BJ (cell line): Measurements from ENCODE around the gene SLC35F6. TPM values are rescaled to one million over a fixed set of nuclear protein-coding genes. Genes with fewer than 3 reads are reported as not detected.
"Not testable (repeated sequence)": the region's sequence is repeated elsewhere in the genome, so short reads cannot be mapped to it uniquely, and the experiment has no call there.

ENCODE experiments used
- CTCF ChIA-PET: fragments of 350-600 bp; formaldehyde crosslinking; extraction: SDS; loops from one replicate; lab custom pipeline; 2021; ENCODE audit warnings: antibody characterized with exemption, inconsistent platforms; lab: Yijun Ruan, JAX
- POLR2A ChIA-PET: fragments of 300-600 bp; sonication (Branson Sonifier 250); formaldehyde crosslinking; extraction: SDS; loops from one replicate; lab custom pipeline; 2021; ENCODE audit warnings: antibody characterized with exemption; lab: Charles Lee
- DNase-seq: peaks from one replicate; pipeline ENCODE4 v3.0.0-alpha.2; 2011; ENCODE audit warnings: low read depth
- H3K27me3 ChIP-seq: 2 replicates; pipeline ENCODE4 v1.6.0; 2011; ENCODE audit warnings: low read length; ENCODE audit not compliant: control insufficient read depth, insufficient read depth
- H3K36me3 ChIP-seq: 2 replicates; pipeline ENCODE4 v1.5.1; 2011; ENCODE audit warnings: low read length; ENCODE audit not compliant: control insufficient read depth, insufficient read depth
- H3K4me3 ChIP-seq: 2 replicates; pipeline ENCODE4 v1.5.1; 2011; ENCODE audit warnings: low read depth, mild to moderate bottlenecking, control low read depth, low read length
- polyA plus RNA-seq: library from polyadenylated mRNA; depleted of rRNA; stranded (reverse); fragments of >200 nt; gene quantifications from 2 replicates; pipeline ENCODE4 v1.2.3, GENCODE V29; 2011
- TF ChIP-seq, protein P1 (sequence below): IDR thresholded peaks from 2 replicates; pipeline ENCODE4 v1.5.1; 2011; ENCODE audit warnings: low read depth, mild to moderate bottlenecking, control low read depth, inconsistent platforms, low read length, moderate library complexity; ENCODE audit not compliant: insufficient read depth

Gene SLC35F6
- polyA plus RNA-seq, 1 experiment, result 37.1 TPM

DNA sequence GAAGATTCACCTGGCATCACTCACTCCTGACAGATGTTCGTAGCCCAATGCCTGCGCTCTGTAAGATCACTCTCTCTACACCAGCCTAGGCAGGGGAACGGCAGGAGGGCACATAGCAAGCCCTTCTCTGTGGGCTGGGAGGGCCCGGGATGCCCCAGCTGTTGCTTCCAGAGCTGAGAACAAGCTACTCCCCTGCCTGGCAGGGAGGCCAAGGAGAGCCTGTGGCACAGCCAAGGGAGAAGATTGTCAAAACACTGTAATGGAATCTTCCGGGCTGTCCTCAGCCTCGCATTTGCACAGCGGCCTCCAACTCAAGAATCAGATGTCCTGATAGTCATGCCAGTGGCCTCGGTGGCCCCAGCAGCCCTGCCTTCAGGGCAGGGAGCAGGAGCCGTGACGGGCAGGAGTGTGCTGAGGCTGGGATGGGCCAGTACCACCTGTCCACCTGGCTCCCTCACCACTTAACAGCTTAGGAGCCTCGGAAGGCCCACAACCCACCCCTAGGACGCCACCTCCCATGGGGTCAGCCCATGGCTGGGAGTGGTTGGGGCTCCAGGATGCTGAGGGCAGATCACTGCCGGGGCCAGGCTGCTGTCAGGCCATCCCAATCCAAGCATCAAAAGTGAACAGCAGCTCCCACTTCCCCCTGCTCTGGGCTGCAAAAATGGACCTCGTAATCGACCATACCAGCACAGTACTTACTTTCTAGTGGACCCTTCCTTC is 21.9 kb upstream of the SLC35F6 start:
- no peak for DNase-seq
- ChIA-PET CTCF (interaction anchor here (0.7 to 16.3 kb wide), 3 partner anchors 11 to 132 kb away, joined by 3 to 552 read pairs (median 3); no protein-coding TSS in a partner anchor), POLR2A (no interaction called here)
- Histone ChIP-seq H3K4me3 (no peak overlapping the region), H3K36me3 (no peaks in the 10 kb centered on the region), H3K27me3 (no peaks in the 10 kb centered on the region; the same call in 1 of the 2 replicates)
- TF ChIP-seq, protein P1, sequence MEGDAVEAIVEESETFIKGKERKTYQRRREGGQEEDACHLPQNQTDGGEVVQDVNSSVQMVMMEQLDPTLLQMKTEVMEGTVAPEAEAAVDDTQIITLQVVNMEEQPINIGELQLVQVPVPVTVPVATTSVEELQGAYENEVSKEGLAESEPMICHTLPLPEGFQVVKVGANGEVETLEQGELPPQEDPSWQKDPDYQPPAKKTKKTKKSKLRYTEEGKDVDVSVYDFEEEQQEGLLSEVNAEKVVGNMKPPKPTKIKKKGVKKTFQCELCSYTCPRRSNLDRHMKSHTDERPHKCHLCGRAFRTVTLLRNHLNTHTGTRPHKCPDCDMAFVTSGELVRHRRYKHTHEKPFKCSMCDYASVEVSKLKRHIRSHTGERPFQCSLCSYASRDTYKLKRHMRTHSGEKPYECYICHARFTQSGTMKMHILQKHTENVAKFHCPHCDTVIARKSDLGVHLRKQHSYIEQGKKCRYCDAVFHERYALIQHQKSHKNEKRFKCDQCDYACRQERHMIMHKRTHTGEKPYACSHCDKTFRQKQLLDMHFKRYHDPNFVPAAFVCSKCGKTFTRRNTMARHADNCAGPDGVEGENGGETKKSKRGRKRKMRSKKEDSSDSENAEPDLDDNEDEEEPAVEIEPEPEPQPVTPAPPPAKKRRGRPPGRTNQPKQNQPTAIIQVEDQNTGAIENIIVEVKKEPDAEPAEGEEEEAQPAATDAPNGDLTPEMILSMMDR, result no peak

DNA sequence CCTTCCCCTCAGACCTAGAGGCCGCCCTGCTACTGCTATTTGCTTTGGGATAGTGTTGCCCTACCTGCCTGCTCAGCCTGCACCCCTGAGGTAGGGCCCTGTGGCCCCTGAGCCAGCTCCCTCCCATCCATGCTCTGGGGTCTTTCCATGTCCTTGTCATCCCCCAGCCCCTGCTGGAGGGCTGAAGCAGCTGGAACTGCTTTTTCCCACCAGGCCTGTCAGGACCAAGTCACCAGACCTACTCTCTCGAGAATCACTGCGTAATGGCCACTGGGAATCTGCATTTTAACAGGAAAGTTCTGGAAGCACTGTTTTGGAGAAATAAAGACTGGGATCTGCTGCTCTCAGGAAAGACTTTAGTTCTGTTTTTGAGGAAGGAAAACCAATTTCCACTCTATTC is 20.2 kb upstream of the SLC35F6 start:
- CTCF ChIA-PET, result interaction anchor here (0.6 to 16.3 kb wide), 6 partner anchors 104 to 167 kb away, joined by 3 to 552 read pairs (median 8); no protein-coding TSS in a partner anchor

GRCh38 chr2:26744953-26745352 is 19.1 kb upstream of the SLC35F6 start:
- Histone ChIP-seq H3K4me3 (no peak overlapping the region), H3K27me3 (no peaks in the 10 kb centered on the region; the same call in 1 of the 2 replicates), H3K36me3 (no peaks in the 10 kb centered on the region)
- POLR2A ChIA-PET, result no interaction called here
- CTCF ChIA-PET, result interaction anchor here (1.1 to 16.3 kb wide), 14 partner anchors 8 to 241 kb away, joined by 3 to 552 read pairs (median 9); no protein-coding TSS in a partner anchor
- no peak for DNase-seq
- TF ChIP-seq, protein P1, result no peak

More for the DNA sequence above, 20.2 kb upstream of the SLC35F6 start:
- no peak for DNase-seq
- TF ChIP-seq, protein P1, result no peak
- Histone ChIP-seq H3K27me3 (no peaks in the 10 kb centered on the region; the same call in 1 of the 2 replicates), H3K36me3 (no peaks in the 10 kb centered on the region), H3K4me3 (no peak overlapping the region)
- POLR2A ChIA-PET, result no interaction called here

DNA sequence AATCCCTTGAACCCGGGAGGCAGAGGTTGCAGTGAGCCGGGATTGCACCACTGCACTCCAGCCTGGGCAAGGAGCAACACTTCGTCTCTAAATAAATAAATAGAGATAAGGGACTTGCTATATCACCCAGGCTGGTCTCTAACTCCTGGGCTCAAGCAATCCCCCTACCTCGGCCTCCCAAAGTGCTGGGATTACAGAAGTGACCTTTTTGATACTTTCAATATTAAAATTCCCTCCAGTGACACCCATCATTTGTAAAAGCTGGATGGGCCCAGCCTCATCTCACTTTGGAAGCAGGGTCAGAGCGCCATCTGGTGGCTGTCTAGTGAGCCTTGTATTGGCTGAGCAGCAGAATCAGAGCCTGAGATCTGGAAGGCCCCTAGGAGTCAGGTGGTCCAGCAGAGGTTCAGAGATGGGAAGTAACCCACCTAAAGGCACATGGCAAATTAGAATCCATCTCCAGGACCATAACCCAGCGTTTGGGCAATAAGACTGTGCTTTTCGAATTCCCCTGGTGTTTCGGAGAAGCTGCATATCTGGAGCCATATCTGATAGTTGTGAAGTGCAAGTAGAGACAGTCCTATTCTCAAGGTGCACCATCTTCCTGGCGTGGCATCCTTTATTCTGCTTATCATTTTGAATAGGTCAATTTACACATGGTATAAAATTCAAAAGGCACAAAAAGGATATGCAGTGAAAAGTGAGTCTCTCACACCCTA is 18.3 kb upstream of the SLC35F6 start:
- no peaks in the 10 kb centered on the region; the same call in 1 of the 2 replicates for H3K27me3 ChIP-seq
- H3K36me3 ChIP-seq, result no peaks in the 10 kb centered on the region
- CTCF ChIA-PET, result interaction anchor here (0.6 to 16.3 kb wide), 25 partner anchors 9 to 400 kb away, joined by 3 to 552 read pairs (median 4); partner anchors contain the start of genes CIB4 and KCNK3
- TF ChIP-seq, protein P1, result peak; percentile 90
- no peak for DNase-seq
- no peak overlapping the region for H3K4me3 ChIP-seq
- POLR2A ChIA-PET, result no interaction called here

DNA sequence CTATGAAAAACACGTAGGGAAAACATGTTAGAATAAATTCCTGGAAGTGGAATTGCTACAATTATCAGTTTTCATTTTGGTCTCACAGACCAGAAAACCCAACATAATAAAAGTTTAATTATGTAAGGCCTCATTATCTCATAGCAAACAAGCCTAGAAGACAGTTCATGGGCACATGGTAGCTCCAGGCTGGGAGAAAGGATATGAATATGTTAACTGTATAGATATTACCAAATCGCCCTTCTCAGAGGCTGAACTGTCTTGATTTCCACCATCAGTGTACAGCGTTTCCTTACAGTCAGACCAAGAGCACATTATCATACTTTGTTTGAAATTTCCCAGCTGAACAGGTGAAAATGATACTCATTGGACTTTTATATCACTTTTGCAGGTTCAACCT is 17.1 kb upstream of the SLC35F6 start:
- TF ChIP-seq, protein P1, result no peak
- H3K4me3 ChIP-seq, result no peak overlapping the region
- no peaks in the 10 kb centered on the region; the same call in 1 of the 2 replicates for H3K27me3 ChIP-seq
- ChIA-PET CTCF (interaction anchor here (1.2 to 16.3 kb wide), 6 partner anchors 10 to 169 kb away, joined by 3 to 552 read pairs (median 16); no protein-coding TSS in a partner anchor), POLR2A (no interaction called here)
- no peaks in the 10 kb centered on the region for H3K36me3 ChIP-seq
- DNase-seq, result no peak

DNA sequence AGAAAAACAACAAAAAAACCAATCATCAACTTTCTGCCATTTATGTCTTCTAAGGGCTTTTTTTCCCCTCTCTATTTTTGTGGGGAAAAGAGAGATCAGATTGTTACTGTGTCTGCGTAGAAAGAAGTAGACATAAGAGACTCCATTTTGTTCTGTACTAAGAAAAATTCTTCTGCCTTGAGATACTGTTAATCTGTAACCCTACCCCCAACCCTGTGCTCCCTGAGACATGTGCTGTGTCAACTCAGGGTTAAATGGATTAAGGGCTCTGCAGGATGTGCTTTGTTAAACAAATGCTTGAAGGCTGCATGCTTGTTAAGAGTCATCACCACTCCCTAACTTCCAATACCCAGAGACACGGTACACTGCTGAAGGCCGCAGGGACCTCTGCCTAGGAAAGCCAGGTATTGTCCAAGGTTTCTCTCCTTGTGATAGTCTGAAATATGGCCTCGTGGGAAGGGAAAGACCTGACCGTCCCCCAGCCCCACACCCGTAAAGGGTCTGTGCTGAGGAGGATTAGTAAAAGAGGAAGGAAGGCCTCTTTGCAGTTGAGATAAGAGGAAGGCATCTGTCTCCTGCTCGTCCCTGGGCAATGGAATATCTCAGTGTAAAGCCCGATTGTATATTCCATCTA is 14.2 kb upstream of the SLC35F6 start:
- CTCF ChIA-PET, result interaction anchor here (16.3 kb wide), 1 partner anchor 140 kb away, joined by 552 read pairs; no protein-coding TSS in a partner anchor
- H3K36me3 ChIP-seq, DNase-seq, POLR2A ChIA-PET, H3K4me3 ChIP-seq, H3K27me3 ChIP-seq: not testable (repeated sequence)

GRCh38 chr2:26750467-26750866 is 13.6 kb upstream of the SLC35F6 start:
- H3K27me3 ChIP-seq, POLR2A ChIA-PET: not testable (repeated sequence)

More at GRCh38 chr2:26750467-26750866, 13.6 kb upstream of the SLC35F6 start:
- DNase-seq, H3K4me3 ChIP-seq, H3K36me3 ChIP-seq: not testable (repeated sequence)
- CTCF ChIA-PET, result interaction anchor here (1.4 to 1.8 kb wide), 2 partner anchors 17 to 172 kb away, joined by 3 to 5 read pairs; no protein-coding TSS in a partner anchor
